Diencephalon (tissue), 1 donor: ENCODE data around the gene GLTPD2. TPM values are rescaled to one million over a fixed set of nuclear protein-coding genes. Genes with fewer than 3 reads are reported as not detected.

ENCODE experiments used
- total RNA-seq: library from RNA; depleted of rRNA; stranded (reverse); fragments of >200 nt; gene quantifications from one replicate; pipeline ENCODE4 v1.2.3, GENCODE V29; 2014

Gene GLTPD2
- total RNA-seq, result not detected

GRCh38 chr17:4788807-4789700 lies at the start of gene GLTPD2:
Gene GLTPD2 (plus strand): TSS chr17:4788964. CDS start chr17:4789012, 48 bp downstream.

DNA sequence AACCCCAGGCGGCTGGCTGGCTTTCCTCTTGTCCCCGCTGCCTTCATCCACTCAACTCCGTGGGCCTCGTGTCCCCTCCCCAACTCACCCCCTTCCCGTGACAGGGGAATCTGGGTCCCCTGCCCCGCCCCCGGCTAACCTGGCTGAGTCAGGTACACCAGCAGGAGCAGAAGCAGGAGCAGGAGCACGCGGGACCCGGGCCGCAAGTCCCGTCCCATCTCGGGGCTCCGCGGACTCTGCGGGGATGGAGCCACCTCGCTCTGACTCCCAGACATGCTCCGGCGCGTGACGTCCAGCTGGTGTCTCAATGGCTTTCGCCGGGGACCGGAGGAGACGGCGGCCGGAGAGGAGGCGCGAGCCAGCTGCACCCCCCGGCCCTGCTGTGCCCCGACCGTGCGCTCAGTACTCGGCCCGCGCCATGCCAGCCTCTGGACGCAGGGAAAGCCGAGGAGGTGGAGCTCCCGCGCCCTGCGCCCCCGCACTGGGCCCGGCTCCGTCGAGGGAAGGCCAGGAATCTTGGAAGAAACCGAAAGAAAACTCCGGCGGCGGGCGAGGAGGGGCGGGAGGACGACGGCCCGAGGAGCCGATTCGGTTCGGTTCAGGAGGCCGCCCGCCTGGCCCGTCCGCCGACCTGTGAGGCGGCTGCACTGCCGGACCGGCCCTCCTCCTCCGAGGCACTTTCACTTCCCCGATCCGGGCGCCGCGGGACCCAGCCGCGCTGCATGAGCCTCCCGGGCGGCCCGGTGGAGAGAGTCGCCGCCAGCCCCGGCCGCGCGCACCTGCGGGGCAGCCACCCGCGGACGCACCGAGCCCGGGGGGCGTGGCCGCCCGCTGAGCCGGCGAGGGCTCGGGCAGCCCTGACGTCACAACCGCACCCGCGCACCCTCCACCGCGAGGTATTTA lies 49.4 kb upstream of the GLTPD2 start, which contains the start of the genes CXCL16 and ZMYND15:
Gene CXCL16 (minus strand): TSS at position 807 of the 903 bp plus-strand sequence. CDS start 589 bp downstream, at position 218.
Gene ZMYND15 (plus strand): TSS at position 712 of the 903 bp plus-strand sequence. CDS start 716 bp downstream, outside the sequence.

DNA sequence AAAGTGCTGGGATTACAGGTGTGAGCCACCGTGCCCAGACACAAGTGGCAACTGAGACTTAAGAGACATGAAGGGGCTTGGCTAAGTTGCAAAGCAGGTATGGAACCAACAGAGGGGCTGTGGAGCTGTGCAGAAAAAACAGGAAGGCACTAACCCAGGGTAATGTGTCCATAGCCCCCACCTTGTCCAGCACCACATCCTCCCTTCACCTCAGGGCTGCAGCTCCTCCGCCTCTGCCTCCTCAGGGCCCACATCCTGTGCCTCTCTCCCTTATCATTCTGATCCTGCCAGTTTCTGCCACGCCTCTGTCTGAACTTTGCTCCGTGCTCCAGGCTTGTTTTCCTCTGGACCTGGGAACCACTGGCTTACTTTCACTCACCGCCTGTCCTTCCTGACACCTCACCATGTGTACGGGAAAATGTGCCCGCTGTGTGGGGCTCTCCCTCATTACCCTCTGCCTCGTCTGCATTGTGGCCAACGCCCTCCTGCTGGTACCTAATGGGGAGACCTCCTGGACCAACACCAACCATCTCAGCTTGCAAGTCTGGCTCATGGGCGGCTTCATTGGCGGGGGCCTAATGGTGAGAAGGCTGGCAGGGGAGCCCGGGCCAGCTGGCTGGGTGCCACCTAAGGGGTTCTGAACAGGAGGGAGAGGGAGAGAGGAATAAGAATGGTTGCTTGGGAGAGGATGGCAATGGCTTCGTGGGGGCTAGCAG lies 17.1 kb upstream of the GLTPD2 start, which contains the start of gene TM4SF5:
Gene TM4SF5 (plus strand): TSS at position 368 of the 716 bp plus-strand sequence. CDS start 37 bp downstream, at position 405.

GRCh38 chr17:4786106-4786511 lies 2.7 kb upstream of the GLTPD2 start, which contains the start of gene VMO1:
Gene VMO1 (minus strand): TSS chr17:4786364. CDS start chr17:4786352, 12 bp downstream.

GRCh38 chr17:4802228-4802627 lies 13.5 kb downstream of the GLTPD2 start, which contains the start of gene C17orf114:
Gene C17orf114 (minus strand): TSS chr17:4802328.

GRCh38 chr17:4806777-4807604 lies 18.2 kb downstream of the GLTPD2 start, which contains the start of gene PLD2:
Gene PLD2 (plus strand): TSS chr17:4807152. CDS start chr17:4807773, 621 bp downstream.

DNA sequence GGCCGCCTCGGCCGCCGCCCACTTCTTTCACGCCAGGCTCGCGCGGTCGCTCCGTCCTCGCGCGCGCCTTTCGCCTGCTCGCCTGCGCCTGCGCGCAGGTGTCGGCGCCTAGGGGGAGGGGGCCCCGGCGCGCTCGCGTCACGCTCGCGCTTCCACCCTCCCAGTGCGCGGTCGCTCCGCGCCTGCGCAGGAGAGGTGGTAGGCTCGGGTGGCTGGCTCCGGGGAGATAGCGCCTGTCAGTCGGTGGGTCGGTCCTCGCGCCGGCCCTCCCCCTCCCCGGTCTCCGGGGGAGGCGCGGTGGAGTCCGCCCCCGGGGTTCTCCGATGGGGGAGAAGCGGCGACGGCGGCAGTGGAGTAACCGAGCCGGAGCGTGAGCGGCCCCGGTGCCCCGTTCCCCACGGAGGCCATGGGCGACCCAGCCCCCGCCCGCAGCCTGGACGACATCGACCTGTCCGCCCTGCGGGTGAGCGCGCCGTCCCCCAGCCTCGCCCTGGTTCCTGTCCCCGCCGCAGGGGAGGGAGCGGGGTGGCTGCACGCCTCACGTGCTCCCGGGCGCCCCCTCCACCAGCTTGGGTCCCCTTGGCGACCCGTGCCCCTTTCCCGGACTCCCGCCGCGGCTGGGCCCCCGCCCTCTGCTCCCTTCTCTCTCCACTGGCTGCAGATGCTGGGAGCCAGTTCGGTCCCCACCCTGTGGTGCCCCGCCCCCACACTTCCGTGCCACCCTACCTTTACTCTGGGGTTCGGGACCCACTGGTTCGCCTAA lies 44.6 kb downstream of the GLTPD2 start, which contains the start of gene MINK1:
Gene MINK1 (plus strand): TSS at position 163 of the 763 bp plus-strand sequence. CDS start 244 bp downstream, at position 407.

Other genes with a start within 250 kb of the GLTPD2 start
- gene MYBBP1A, start 233.6 kb upstream of the GLTPD2 start, total RNA-seq, result 39.0 TPM
- gene GGT6, start 228.4 kb upstream of the GLTPD2 start, total RNA-seq, result not detected
- gene SMTNL2, start 204.4 kb upstream of the GLTPD2 start, total RNA-seq, result 5.8 TPM
- not detected for gene ALOX15, start 147.3 kb upstream of the GLTPD2 start, total RNA-seq
- 31.1 TPM for gene PELP1, start 84.8 kb upstream of the GLTPD2 start, total RNA-seq
- gene ARRB2, start 78.3 kb upstream of the GLTPD2 start, total RNA-seq, result 16.4 TPM
- 8.3 TPM for gene MED11, start 57.5 kb upstream of the GLTPD2 start, total RNA-seq
- 0.23 TPM for gene ZMYND15, start 49.1 kb upstream of the GLTPD2 start, total RNA-seq
- gene CXCL16, start 49.0 kb upstream of the GLTPD2 start, total RNA-seq, result 1.8 TPM
- not detected for gene TM4SF5, start 17.1 kb upstream of the GLTPD2 start, total RNA-seq
- 0.69 TPM for gene VMO1, start 2.6 kb upstream of the GLTPD2 start, total RNA-seq
- gene PSMB6, start 7.2 kb downstream of the GLTPD2 start, total RNA-seq, result 111 TPM
- gene PLD2, start 18.2 kb downstream of the GLTPD2 start, total RNA-seq, result 10.8 TPM
- gene MINK1, start 44.4 kb downstream of the GLTPD2 start, total RNA-seq, result 29.3 TPM
- 3.0 TPM for gene C17orf107, start 110.6 kb downstream of the GLTPD2 start, total RNA-seq
- 0.46 TPM for gene CHRNE, start 114.1 kb downstream of the GLTPD2 start, total RNA-seq
- not detected for gene GP1BA, start 143.3 kb downstream of the GLTPD2 start, total RNA-seq
- gene SLC25A11, start 151.1 kb downstream of the GLTPD2 start, total RNA-seq, result 51.2 TPM
- 25.8 TPM for gene RNF167, start 151.3 kb downstream of the GLTPD2 start, total RNA-seq
- 78.0 TPM for gene PFN1, start 159.6 kb downstream of the GLTPD2 start, total RNA-seq
- 1.8 TPM for gene ENO3, start 162.2 kb downstream of the GLTPD2 start, total RNA-seq
- gene SPAG7, start 178.9 kb downstream of the GLTPD2 start, total RNA-seq, result 40.4 TPM
- gene CAMTA2, start 198.7 kb downstream of the GLTPD2 start, total RNA-seq, result 11.8 TPM
- 0.69 TPM for gene INCA1, start 208.6 kb downstream of the GLTPD2 start, total RNA-seq
- 13.8 TPM for gene KIF1C, start 209.0 kb downstream of the GLTPD2 start, total RNA-seq
- not detected for gene SLC52A1, start 246.5 kb downstream of the GLTPD2 start, total RNA-seq